Smooth muscle cell (in vitro differentiated cells): ENCODE results near the gene ELFN2. TPM values are rescaled to one million over a fixed set of nuclear protein-coding genes. Genes with fewer than 3 reads are reported as not detected.

ENCODE experiments used
- DNase-seq: peaks from one replicate; lab custom pipeline; 2025; ENCODE audit not compliant: unreplicated experiment; lab: John Stamatoyannopoulos, UW
- H2AFZ ChIP-seq: fragments of 200-600 bp; sonication (generic); 2 replicates; pipeline ENCODE4 v1.6.0; 2016; ENCODE audit warnings: antibody characterized with exemption, low read depth, mild to moderate bottlenecking
- H3F3A ChIP-seq: fragments of 200-600 bp; sonication (generic); 2 replicates; pipeline ENCODE4 v1.6.0; 2017; ENCODE audit warnings: antibody characterized with exemption, low read depth
- H3K27ac ChIP-seq: fragments of 200-600 bp; sonication (generic); 2 replicates; pipeline ENCODE4 v1.5.1; 2016; ENCODE audit warnings: low read depth, mild to moderate bottlenecking
- H3K27me3 ChIP-seq: fragments of 200-600 bp; sonication (generic); 2 replicates; pipeline ENCODE4 v1.6.1; 2016; ENCODE audit warnings: low read depth, mild to moderate bottlenecking
- H3K36me3 ChIP-seq: fragments of 200-600 bp; sonication (generic); 2 replicates; pipeline ENCODE4 v1.5.1; 2016; ENCODE audit warnings: low read depth
- H3K4me1 ChIP-seq: fragments of 200-600 bp; sonication (generic); 2 replicates; pipeline ENCODE4 v1.5.1; 2016; ENCODE audit warnings: low read depth
- H3K4me2 ChIP-seq: fragments of 200-600 bp; sonication (generic); 2 replicates; pipeline ENCODE4 v1.6.0; 2016; ENCODE audit warnings: mild to moderate bottlenecking
- H3K4me3 ChIP-seq: fragments of 200-600 bp; sonication (generic); 2 replicates; pipeline ENCODE4 v1.5.1; 2016; ENCODE audit warnings: mild to moderate bottlenecking
- H3K79me2 ChIP-seq: fragments of 200-600 bp; sonication (generic); 2 replicates; pipeline ENCODE4 v1.6.0; 2016; ENCODE audit warnings: low read depth, mild to moderate bottlenecking
- H3K9ac ChIP-seq: fragments of 200-600 bp; sonication (generic); 2 replicates; pipeline ENCODE4 v1.6.0; 2016; ENCODE audit warnings: low read depth
- H3K9me3 ChIP-seq: fragments of 200-600 bp; sonication (generic); replicated peaks from 2 replicates; pipeline ENCODE4 v1.5.1; 2016; ENCODE audit warnings: low read depth
- H4K20me1 ChIP-seq: fragments of 200-600 bp; sonication (generic); 2 replicates; pipeline ENCODE4 v1.6.0; 2016; ENCODE audit warnings: low read depth
- CTCF ChIP-seq: fragments of 200-600 bp; sonication (generic); IDR thresholded peaks from 2 replicates; pipeline ENCODE4 v1.5.1; 2017; ENCODE audit warnings: borderline replicate concordance, mild to moderate bottlenecking, antibody characterized with exemption; ENCODE audit not compliant: insufficient read depth, poor library complexity, severe bottlenecking
- WGBS: methylation state at CpG from one replicate; pipeline ENCODE4 v1.1.7; 2016; ENCODE audit warnings: low lambda C conversion rate; 5-methylcytosine and 5-hydroxymethylcytosine counted together
- polyA plus RNA-seq: library from polyadenylated mRNA; unstranded; fragments of >200 nt; fragmentation: Nextera tagmentation; extraction: Ambion mirVana; gene quantifications from 2 replicates; pipeline ENCODE4 v1.2.1, GENCODE V29; 2016
- total RNA-seq: library from RNA; depleted of rRNA; stranded (reverse); fragments of >200 nt; gene quantifications from 2 replicates; pipeline ENCODE4 v1.2.3, GENCODE V29; 2014

Gene ELFN2
- total and polyA plus RNA-seq, 2 experiments from 2014 or later: 0.63 to 1.3 TPM

- no peaks in the 10 kb centered on the region for H3K27me3 ChIP-seq
- peaks cover 4% of the 10 kb centered on the region for H3K4me1 ChIP-seq
- H3K79me2 ChIP-seq: no peaks in the 10 kb centered on the region
- H3K27ac ChIP-seq: no peak overlapping the region
- H3K9ac ChIP-seq: no peak overlapping the region
- no peaks in the 10 kb centered on the region for H3F3A ChIP-seq
- no peak overlapping the region for H3K4me3 ChIP-seq
- no peak for DNase-seq
- H3K9me3 ChIP-seq: no peaks in the 10 kb centered on the region
- no peak overlapping the region for H3K4me2 ChIP-seq
- H4K20me1 ChIP-seq: no peaks in the 10 kb centered on the region
- no peaks in the 10 kb centered on the region for H3K36me3 ChIP-seq
- 88% methylated on average over 7 of the region's 7 CpGs for WGBS
- no peak overlapping the region for H2AFZ ChIP-seq
- TF ChIP-seq CTCF: no peak
Observed at GRCh38 chr22:37443977-37444376, 16.7 kb upstream of the ELFN2 start.

GRCh38 chr22:37443086-37443485, 15.8 kb upstream of the ELFN2 start:
- Histone ChIP-seq H3K4me2 (no peak overlapping the region), H3K4me3 (no peak overlapping the region), H3K9ac (no peak overlapping the region), H3K27me3 (no peaks in the 10 kb centered on the region), H3K27ac (no peak overlapping the region), H3K9me3 (no peaks in the 10 kb centered on the region), H3K36me3 (no peaks in the 10 kb centered on the region), H2AFZ (no peak overlapping the region), H3F3A (no peaks in the 10 kb centered on the region), H4K20me1 (no peaks in the 10 kb centered on the region), H3K4me1 (peaks cover 4% of the 10 kb centered on the region), H3K79me2 (no peaks in the 10 kb centered on the region)
- TF ChIP-seq CTCF: no peak
- no peak for DNase-seq
- WGBS: 93% methylated on average over 7 of the region's 7 CpGs

GRCh38 chr22:37442537-37442936, 15.3 kb upstream of the ELFN2 start:
- Histone ChIP-seq H3K27me3 (no peaks in the 10 kb centered on the region), H3K4me2 (no peak overlapping the region), H3K9ac (no peak overlapping the region), H3K4me3 (no peak overlapping the region), H3K79me2 (no peaks in the 10 kb centered on the region), H4K20me1 (no peaks in the 10 kb centered on the region), H3K27ac (no peak overlapping the region), H2AFZ (no peak overlapping the region), H3F3A (no peaks in the 10 kb centered on the region), H3K36me3 (no peaks in the 10 kb centered on the region), H3K9me3 (no peaks in the 10 kb centered on the region), H3K4me1 (peaks cover 4% of the 10 kb centered on the region)
- no peak for TF ChIP-seq CTCF
- no peak for DNase-seq
- WGBS: 91% methylated on average over 2 of the region's 2 CpGs

- Histone ChIP-seq H3K9me3 (no peaks in the 10 kb centered on the region), H3K9ac (no peak overlapping the region), H3K4me2 (no peak overlapping the region), H3K4me3 (no peak overlapping the region), H3F3A (no peaks in the 10 kb centered on the region), H4K20me1 (no peaks in the 10 kb centered on the region), H3K36me3 (no peaks in the 10 kb centered on the region), H2AFZ (no peak overlapping the region), H3K4me1 (peaks cover 1% of the 10 kb centered on the region), H3K27ac (no peak overlapping the region), H3K27me3 (no peaks in the 10 kb centered on the region), H3K79me2 (no peaks in the 10 kb centered on the region)
- WGBS: 88% methylated on average over 8 of the region's 8 CpGs
- no peak for TF ChIP-seq CTCF
- DNase-seq: no peak
Observed at GRCh38 chr22:37442135-37442534, 14.9 kb upstream of the ELFN2 start.
